ENCODE results near the gene AP4S1.

The AP4S1 gene

GRCh38 chr14:31137214-31137889, 111.9 kb downstream of the AP4S1 start:
- no peak for DNase-seq (ENCODE audit: low read depth)

- no peak for DNase-seq (ENCODE audit: low read depth)
Measured at GRCh38 chr14:31138301-31138700, 112.9 kb downstream of the AP4S1 start.

GRCh38 chr14:31139301-31139847, 113.9 kb downstream of the AP4S1 start:
- DNase-seq (ENCODE audit: low read depth): no peak

- DNase-seq (ENCODE audit: low read depth): no peak
Measured at GRCh38 chr14:31142455-31143087, 117.1 kb downstream of the AP4S1 start.
